ENCODE results near the gene FAM185A. TPM values are rescaled to one million over a fixed set of nuclear protein-coding genes. Genes with fewer than 3 reads are reported as not detected.

Gene FAM185A
- total and polyA plus RNA-seq, 2 of the 4 experiments (the other 2 are of a cell fraction), result 3.6 to 4.3 TPM

DNA sequence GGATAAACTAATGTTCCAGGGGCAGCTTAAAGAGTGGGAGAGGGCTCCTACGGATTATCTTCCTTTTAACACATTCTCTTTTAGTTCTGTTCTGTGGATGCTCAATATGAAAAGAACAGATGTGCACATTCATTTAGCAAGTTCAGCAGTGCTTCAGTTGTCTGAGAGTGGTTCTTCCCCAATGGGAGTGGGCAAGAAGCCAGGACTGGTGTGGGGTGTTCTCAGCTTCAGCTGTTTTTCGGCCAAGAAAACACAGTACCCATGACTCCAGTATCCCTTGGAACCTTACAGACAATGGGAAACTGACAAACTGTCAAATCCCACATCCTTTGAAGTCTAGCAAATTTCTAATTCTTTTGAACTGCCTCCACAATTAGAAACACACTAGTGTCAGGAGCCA, 92.5 kb downstream of the FAM185A start:
- Histone ChIP-seq H2AFZ (replicated peaks; ENCODE audit: low read length, poor library complexity) (no peak overlapping the region), H4K8ac (ENCODE audit: low read depth in 2 of 2, low read length in 2 of 2) (peak overlapping the region in 1 of 2 experiments; percentile 9; a peak in 2 of 4 replicates), H4K5ac (ENCODE audit: low read depth, low read length) (0 out of 2 replicates have a peak overlapping the region, but pooled peaks have one; percentile 51), H3K36me3 (ENCODE audit: control insufficient read depth, insufficient read depth, low read length) (no peaks in the 10 kb centered on the region), H3K4me2 (ENCODE audit: low read depth, low read length) (no peak overlapping the region), H3K27me3 (ENCODE audit: control insufficient read depth, insufficient read depth, low read length) (no peaks in the 10 kb centered on the region), H3K18ac (ENCODE audit: low read depth, low read length) (peak overlapping the region; percentile 59), H4K20me1 (ENCODE audit: insufficient read depth, low read length) (no peaks in the 10 kb centered on the region), H2BK20ac (ENCODE audit: low read depth, low read length) (peak overlapping the region; percentile 31; the same call in 1 of the 2 replicates), H4K91ac (ENCODE audit: insufficient read depth, low read depth, low read length) (no peak overlapping the region), H2BK5ac (ENCODE audit: low read depth, low read length, poor library complexity, severe bottlenecking) (no peak overlapping the region), H2BK15ac (ENCODE audit: low read depth, low read length) (no peak overlapping the region), H3K56ac (ENCODE audit: extremely low read depth, insufficient read depth, low read length) (no peak overlapping the region), H3K4me1 (ENCODE audit: control insufficient read depth, insufficient read depth, low read length) (peaks cover 5% of the 10 kb centered on the region), H3K9me3 (ENCODE audit: control insufficient read depth, insufficient read depth, low read length) (no peaks in the 10 kb centered on the region), H3K4ac (ENCODE audit: low read depth, low read length) (no peak overlapping the region), H3K23ac (ENCODE audit: low read depth, low read length) (no peak overlapping the region), H3K9ac (ENCODE audit: low read depth, low read length) (no peak overlapping the region), H3K14ac (replicated peaks; ENCODE audit: low read depth, low read length) (peak overlapping the region; percentile 40; the same call in 1 of the 2 replicates), H3K27ac (ENCODE audit: insufficient read depth, low read length) (no peak overlapping the region), H2BK120ac (ENCODE audit: low read depth, low read length) (no peak overlapping the region), H2AK9ac (replicated peaks; ENCODE audit: low read depth, low read length, poor library complexity) (no peak overlapping the region), H3K9me1 (ENCODE audit: insufficient read depth, low read length) (no peaks in the 10 kb centered on the region), H3K79me1 (ENCODE audit: low read depth in 1 of 2, low read length in 2 of 2) (no peaks in the 10 kb centered on the region; a peak in 1 of 4 replicates), H3K4me3 (ENCODE audit: insufficient read depth, low read depth, low read length) (no peak overlapping the region), H2AK5ac (ENCODE audit: low read depth, low read length) (0 out of 2 replicates have a peak overlapping the region, but pooled peaks have one; percentile 7)
- intact Hi-C loops (cut with micrococcal nuclease) (no loop called here), in situ Hi-C loops (cut with MboI; ENCODE audit: low sequenced_read_pairs) (no loop called here), dilution Hi-C loops (cut with HindIII; ENCODE audit: low sequenced_read_pairs, unreplicated experiment) (no loop called here)
- ChIA-PET POLR2A (ENCODE audit: unreplicated experiment) (no interaction called here), CTCF (interaction anchor here (0.6 to 0.7 kb wide), 2 partner anchors 14 to 234 kb away, joined by 3 read pairs; no protein-coding TSS in a partner anchor)
- no peak for TF ChIP-seq RFX5 (IDR thresholded peaks at IDR 0.05; ENCODE audit: low read depth, low read length)
- TF ChIP-seq CEBPB (IDR thresholded peaks at IDR 0.05; ENCODE audit: low read depth, low read length), result no peak
- no peak for TF ChIP-seq MXI1 (IDR thresholded peaks at IDR 0.05; ENCODE audit: borderline replicate concordance, low read depth, low read length)
- no peak for TF ChIP-seq RCOR1 (IDR thresholded peaks at IDR 0.05; ENCODE audit: insufficient replicate concordance, low read length)
- no peak for TF ChIP-seq CTCF (conservative IDR thresholded peaks at IDR 0.05; ENCODE audit: low read depth, low read length)
- TF ChIP-seq, protein P1, sequence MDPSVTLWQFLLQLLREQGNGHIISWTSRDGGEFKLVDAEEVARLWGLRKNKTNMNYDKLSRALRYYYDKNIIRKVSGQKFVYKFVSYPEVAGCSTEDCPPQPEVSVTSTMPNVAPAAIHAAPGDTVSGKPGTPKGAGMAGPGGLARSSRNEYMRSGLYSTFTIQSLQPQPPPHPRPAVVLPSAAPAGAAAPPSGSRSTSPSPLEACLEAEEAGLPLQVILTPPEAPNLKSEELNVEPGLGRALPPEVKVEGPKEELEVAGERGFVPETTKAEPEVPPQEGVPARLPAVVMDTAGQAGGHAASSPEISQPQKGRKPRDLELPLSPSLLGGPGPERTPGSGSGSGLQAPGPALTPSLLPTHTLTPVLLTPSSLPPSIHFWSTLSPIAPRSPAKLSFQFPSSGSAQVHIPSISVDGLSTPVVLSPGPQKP (IDR thresholded peaks at IDR 0.05; ENCODE audit: borderline replicate concordance, low read depth, low read length), result no peak
- no peak for TF ChIP-seq CHD1 (IDR thresholded peaks at IDR 0.05; ENCODE audit: low read depth, low read length)
- TF ChIP-seq SMC3 (IDR thresholded peaks at IDR 0.05; ENCODE audit: low read depth, low read length), result no peak
- no peak for TF ChIP-seq MAZ (IDR thresholded peaks at IDR 0.05; ENCODE audit: borderline replicate concordance, low read depth, low read length)
- TF ChIP-seq FOS (IDR thresholded peaks at IDR 0.05; ENCODE audit: low read depth, low read length), result no peak
- TF ChIP-seq MAFK (IDR thresholded peaks at IDR 0.05; ENCODE audit: low read depth, low read length), result no peak
- TF ChIP-seq POLR2A (IDR thresholded peaks at IDR 0.05; ENCODE audit: low read depth, low read length), result no peak
- TF ChIP-seq BHLHE40 (IDR thresholded peaks at IDR 0.05; ENCODE audit: low read depth, low read length), result no peak
- no peak for TF ChIP-seq RAD21 (IDR thresholded peaks at IDR 0.05; ENCODE audit: low read length)
- no peak for TF ChIP-seq NFE2L2 (IDR thresholded peaks at IDR 0.05; ENCODE audit: low read depth, low read length)
- ATAC-seq (ENCODE audit: low read depth) (no peak), DNase-seq (no peak)
- no TSS peak for BruUV-seq (replicated peaks)
- WGBS, 2 experiments (ENCODE audit: extremely low coverage in 2 of 2, insufficient read length in 1 of 2), result no CpG with 5 or more reads among the region's 2 CpGs
